ENCODE data around the gene PPP1R12A. TPM values are rescaled to one million over a fixed set of nuclear protein-coding genes. Genes with fewer than 3 reads are reported as not detected.

Gene PPP1R12A
- total RNA-seq, 1 donor from 2014 or later = 95.8 TPM

DNA sequence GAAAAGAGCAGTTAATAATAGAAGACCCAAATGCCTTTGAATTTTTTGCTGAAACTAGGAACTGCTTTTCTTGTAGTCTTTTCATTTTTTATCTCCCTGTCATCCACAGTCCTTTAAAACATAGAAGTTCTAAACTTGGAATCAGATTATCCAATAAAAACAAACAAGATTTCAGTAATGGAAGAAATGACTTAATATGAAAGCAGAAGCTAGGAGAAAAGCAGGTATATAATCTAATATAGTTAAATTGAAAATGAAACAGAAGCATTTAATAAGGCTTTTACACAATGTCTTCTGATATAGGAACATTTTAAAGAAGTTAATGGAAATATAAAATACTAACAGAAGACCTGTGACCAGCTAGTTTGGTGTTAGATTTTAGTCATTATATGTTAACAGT is 26.5 kb downstream of the PPP1R12A start:
- peak overlapping the region; percentile 4 for H3K27ac ChIP-seq
- no peak overlapping the region for H3K4me3 ChIP-seq
- peaks cover 51% of the 10 kb centered on the region for H3K4me1 ChIP-seq
- DNase-seq (ENCODE audit: extremely low spot score in 2 of 2) = no peak
- intact Hi-C loops (cut with DNase I) = no loop called here
- no peaks in the 10 kb centered on the region for H3K9me3 ChIP-seq
- H3K36me3 ChIP-seq = no peaks in the 10 kb centered on the region
- H3K27me3 ChIP-seq = no peaks in the 10 kb centered on the region
- TF ChIP-seq POLR2AphosphoS5 (IDR thresholded peaks at IDR 0.05; ENCODE audit: insufficient read depth in 1 of 2, low read depth in 1 of 2) = no peak
- TF ChIP-seq, protein P1, sequence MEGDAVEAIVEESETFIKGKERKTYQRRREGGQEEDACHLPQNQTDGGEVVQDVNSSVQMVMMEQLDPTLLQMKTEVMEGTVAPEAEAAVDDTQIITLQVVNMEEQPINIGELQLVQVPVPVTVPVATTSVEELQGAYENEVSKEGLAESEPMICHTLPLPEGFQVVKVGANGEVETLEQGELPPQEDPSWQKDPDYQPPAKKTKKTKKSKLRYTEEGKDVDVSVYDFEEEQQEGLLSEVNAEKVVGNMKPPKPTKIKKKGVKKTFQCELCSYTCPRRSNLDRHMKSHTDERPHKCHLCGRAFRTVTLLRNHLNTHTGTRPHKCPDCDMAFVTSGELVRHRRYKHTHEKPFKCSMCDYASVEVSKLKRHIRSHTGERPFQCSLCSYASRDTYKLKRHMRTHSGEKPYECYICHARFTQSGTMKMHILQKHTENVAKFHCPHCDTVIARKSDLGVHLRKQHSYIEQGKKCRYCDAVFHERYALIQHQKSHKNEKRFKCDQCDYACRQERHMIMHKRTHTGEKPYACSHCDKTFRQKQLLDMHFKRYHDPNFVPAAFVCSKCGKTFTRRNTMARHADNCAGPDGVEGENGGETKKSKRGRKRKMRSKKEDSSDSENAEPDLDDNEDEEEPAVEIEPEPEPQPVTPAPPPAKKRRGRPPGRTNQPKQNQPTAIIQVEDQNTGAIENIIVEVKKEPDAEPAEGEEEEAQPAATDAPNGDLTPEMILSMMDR (IDR thresholded peaks at IDR 0.05) = no peak
- no peak for TF ChIP-seq POLR2A (IDR thresholded peaks at IDR 0.05)

DNA sequence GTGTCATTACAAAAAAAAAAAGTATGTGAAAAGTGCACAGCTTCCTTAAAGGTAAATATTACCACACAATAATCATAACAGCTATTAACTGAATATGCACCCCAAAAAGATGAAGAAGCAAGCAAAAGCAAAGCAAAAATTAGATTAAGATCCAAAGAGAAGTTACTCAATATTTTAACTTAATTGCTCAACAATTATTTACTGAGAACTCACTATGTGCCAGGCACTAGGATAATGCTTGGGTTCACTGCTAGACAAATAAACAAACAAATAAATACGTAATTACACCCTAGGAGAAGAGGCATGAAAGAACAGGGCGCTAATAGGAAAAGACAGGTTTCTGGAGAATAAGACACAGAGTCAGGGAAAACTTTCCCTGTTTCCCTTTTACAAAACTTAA is 33.4 kb downstream of the PPP1R12A start:
- no peak for DNase-seq (ENCODE audit: extremely low spot score in 2 of 2)
- H3K4me3 ChIP-seq = no peak overlapping the region
- peaks cover 33% of the 10 kb centered on the region for H3K4me1 ChIP-seq
- H3K27ac ChIP-seq = no peak overlapping the region
- no peaks in the 10 kb centered on the region for H3K27me3 ChIP-seq
- intact Hi-C loops (cut with DNase I) = no loop called here
- H3K9me3 ChIP-seq = no peaks in the 10 kb centered on the region
- H3K36me3 ChIP-seq = no peaks in the 10 kb centered on the region
- TF ChIP-seq POLR2A (IDR thresholded peaks at IDR 0.05) (no peak), POLR2AphosphoS5 (IDR thresholded peaks at IDR 0.05; ENCODE audit: insufficient read depth in 1 of 2, low read depth in 1 of 2) (no peak)
- TF ChIP-seq, protein P1 (IDR thresholded peaks at IDR 0.05) = no peak

DNA sequence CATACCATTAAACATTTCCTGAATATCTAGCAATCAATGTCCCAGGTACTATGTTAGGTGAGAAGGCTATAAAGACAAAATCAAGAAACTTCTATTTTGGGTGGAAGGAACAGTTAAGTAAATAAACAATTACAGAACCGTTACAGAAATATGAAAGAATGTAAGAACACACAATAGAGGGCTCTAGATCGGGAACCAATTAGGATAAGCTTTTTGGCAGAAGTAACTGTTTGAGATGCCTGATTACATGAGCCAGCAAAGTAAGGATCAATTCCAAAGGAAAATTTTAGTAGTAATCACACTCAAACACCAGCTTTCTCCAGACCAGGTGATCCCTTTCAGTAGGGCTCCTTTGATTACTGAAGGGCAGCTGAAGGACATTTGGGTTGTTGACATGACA is 33.9 kb downstream of the PPP1R12A start:
- DNase-seq (ENCODE audit: extremely low spot score in 2 of 2) = no peak
- intact Hi-C loops (cut with DNase I) = no loop called here
- H3K4me1 ChIP-seq = peaks cover 38% of the 10 kb centered on the region
- H3K27ac ChIP-seq = no peak overlapping the region
- H3K27me3 ChIP-seq = no peaks in the 10 kb centered on the region
- H3K9me3 ChIP-seq = no peaks in the 10 kb centered on the region
- H3K4me3 ChIP-seq = no peak overlapping the region
- H3K36me3 ChIP-seq = no peaks in the 10 kb centered on the region
- TF ChIP-seq POLR2A (IDR thresholded peaks at IDR 0.05) = no peak
- TF ChIP-seq, protein P1 (IDR thresholded peaks at IDR 0.05) = no peak
- no peak for TF ChIP-seq POLR2AphosphoS5 (IDR thresholded peaks at IDR 0.05; ENCODE audit: insufficient read depth in 1 of 2, low read depth in 1 of 2)

DNA sequence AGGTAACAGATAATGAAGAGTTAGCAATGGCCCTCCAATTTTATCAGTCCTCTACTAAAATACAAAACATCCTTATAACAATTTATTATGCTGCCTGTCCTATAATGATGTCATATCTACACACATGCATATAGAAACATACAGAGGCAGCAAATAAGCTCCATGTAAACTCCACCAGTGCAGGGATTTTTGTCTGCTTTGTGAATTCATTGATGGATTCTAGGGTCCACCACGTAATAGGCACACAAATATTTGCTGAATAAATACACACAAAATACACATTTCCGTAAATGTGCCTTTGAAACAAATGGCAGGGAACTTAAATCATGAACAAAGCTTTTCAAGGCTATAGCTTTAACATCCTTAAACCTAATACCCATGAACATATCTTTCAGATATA is 34.7 kb downstream of the PPP1R12A start:
- peaks cover 43% of the 10 kb centered on the region for H3K4me1 ChIP-seq
- TF ChIP-seq POLR2A (IDR thresholded peaks at IDR 0.05) (no peak), POLR2AphosphoS5 (IDR thresholded peaks at IDR 0.05; ENCODE audit: insufficient read depth in 1 of 2, low read depth in 1 of 2) (no peak)
- TF ChIP-seq, protein P1 (IDR thresholded peaks at IDR 0.05) = no peak
- H3K4me3 ChIP-seq = no peak overlapping the region
- no peaks in the 10 kb centered on the region for H3K36me3 ChIP-seq
- intact Hi-C loops (cut with DNase I) = no loop called here
- H3K9me3 ChIP-seq = no peaks in the 10 kb centered on the region
- H3K27me3 ChIP-seq = no peaks in the 10 kb centered on the region
- H3K27ac ChIP-seq = no peak overlapping the region
- no peak for DNase-seq (ENCODE audit: extremely low spot score in 2 of 2)

DNA sequence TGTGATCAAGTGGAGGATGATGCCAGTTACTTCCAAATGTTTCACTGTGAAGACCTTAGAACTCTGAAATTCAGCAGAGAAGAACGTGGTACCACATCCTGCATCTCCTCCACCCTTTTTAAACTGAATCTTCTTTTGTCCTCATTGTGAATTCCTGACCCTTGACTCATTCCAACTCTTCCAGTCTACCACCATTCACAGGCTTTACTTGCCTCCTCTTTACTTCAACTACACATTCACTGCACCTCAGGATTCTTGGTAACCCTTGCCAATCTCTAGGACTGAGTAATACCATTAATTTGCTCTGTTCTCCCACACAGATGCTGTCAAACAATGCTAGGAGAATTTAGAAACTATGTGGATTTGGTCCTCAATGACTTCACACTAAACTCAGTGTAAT is 37.3 kb downstream of the PPP1R12A start:
- intact Hi-C loops (cut with DNase I) = no loop called here
- H3K27me3 ChIP-seq = no peaks in the 10 kb centered on the region

More for the DNA sequence above, 37.3 kb downstream of the PPP1R12A start:
- no peak overlapping the region for H3K4me3 ChIP-seq
- DNase-seq (ENCODE audit: extremely low spot score in 2 of 2) = no peak
- no peaks in the 10 kb centered on the region for H3K9me3 ChIP-seq
- no peaks in the 10 kb centered on the region for H3K36me3 ChIP-seq
- H3K4me1 ChIP-seq = peaks cover 44% of the 10 kb centered on the region
- no peak overlapping the region for H3K27ac ChIP-seq
- TF ChIP-seq, protein P1 (IDR thresholded peaks at IDR 0.05) = no peak
- TF ChIP-seq POLR2AphosphoS5 (IDR thresholded peaks at IDR 0.05; ENCODE audit: insufficient read depth in 1 of 2, low read depth in 1 of 2) = no peak
- TF ChIP-seq POLR2A (IDR thresholded peaks at IDR 0.05) = no peak

All from vagina (tissue), 2 donors.